BE2C (cell line): ENCODE data around the gene BABAM2.

Source experiments
- DNase-seq: peaks from one replicate; pipeline ENCODE4 v3.0.0-alpha.2; 2020
- H3K27me3 ChIP-seq: fragments of 250-450 bp; sonication (Bioruptor Pico); 2 replicates; pipeline ENCODE4 v1.5.1; 2020; ENCODE audit warnings: mild to moderate bottlenecking
- H3K36me3 ChIP-seq: fragments of 250-450 bp; sonication (Bioruptor Pico); 2 replicates; pipeline ENCODE4 v1.5.1; 2020; ENCODE audit warnings: mild to moderate bottlenecking
- H3K4me1 ChIP-seq: fragments of 250-450 bp; sonication (Bioruptor Pico); 2 replicates; pipeline ENCODE4 v1.5.1; 2020
- H3K4me3 ChIP-seq: 2 replicates; pipeline ENCODE4 v1.5.1; 2011; ENCODE audit warnings: low read depth, low read length
- H3K9me3 ChIP-seq: fragments of 250-450 bp; sonication (Bioruptor Pico); 2 replicates; pipeline ENCODE4 v1.5.1; 2020
- CTCF ChIP-seq: IDR thresholded peaks from 2 replicates; pipeline ENCODE4 v1.5.1; 2012; ENCODE audit warnings: mild to moderate bottlenecking, low read depth, low read length

Gene BABAM2

GRCh38 chr2:28068088-28068487 is 177.6 kb downstream of the BABAM2 start:
- H3K4me3 ChIP-seq: no peak overlapping the region
- H3K9me3 ChIP-seq: no peaks in the 10 kb centered on the region
- DNase-seq: no peak
- no peaks in the 10 kb centered on the region for H3K27me3 ChIP-seq
- no peak for TF ChIP-seq CTCF
- H3K4me1 ChIP-seq: no peaks in the 10 kb centered on the region; the same call in none of the 2 replicates
- H3K36me3 ChIP-seq: no peaks in the 10 kb centered on the region

- Histone ChIP-seq H3K4me1 (no peaks in the 10 kb centered on the region; the same call in none of the 2 replicates), H3K9me3 (no peaks in the 10 kb centered on the region), H3K4me3 (no peak overlapping the region), H3K36me3 (no peaks in the 10 kb centered on the region), H3K27me3 (no peaks in the 10 kb centered on the region)
- no peak for TF ChIP-seq CTCF
- no peak for DNase-seq
These were observed 178.0 kb downstream of the BABAM2 start for GRCh38 chr2:28068527-28068926.

- Histone ChIP-seq H3K4me3 (no peak overlapping the region), H3K36me3 (no peaks in the 10 kb centered on the region), H3K27me3 (no peaks in the 10 kb centered on the region), H3K4me1 (no peaks in the 10 kb centered on the region; the same call in none of the 2 replicates), H3K9me3 (no peaks in the 10 kb centered on the region)
- DNase-seq: no peak
- no peak for TF ChIP-seq CTCF
These were observed 180.7 kb downstream of the BABAM2 start for GRCh38 chr2:28071221-28071620.

- no peaks in the 10 kb centered on the region; the same call in none of the 2 replicates for H3K4me1 ChIP-seq
- H3K9me3 ChIP-seq: no peaks in the 10 kb centered on the region
- H3K36me3 ChIP-seq: no peaks in the 10 kb centered on the region
- H3K27me3 ChIP-seq: no peaks in the 10 kb centered on the region
- no peak for TF ChIP-seq CTCF
- no peak overlapping the region for H3K4me3 ChIP-seq
- no peak for DNase-seq
These were observed 183.6 kb downstream of the BABAM2 start for GRCh38 chr2:28074137-28074536.

- H3K4me3 ChIP-seq: no peak overlapping the region
These were observed 190.4 kb downstream of the BABAM2 start for GRCh38 chr2:28080911-28081310.

GRCh38 chr2:28082131-28082530 is 191.6 kb downstream of the BABAM2 start:
- Histone ChIP-seq H3K27me3 (no peaks in the 10 kb centered on the region), H3K9me3 (no peaks in the 10 kb centered on the region), H3K4me1 (no peaks in the 10 kb centered on the region), H3K4me3 (no peak overlapping the region), H3K36me3 (no peaks in the 10 kb centered on the region)
- DNase-seq: no peak
- no peak for TF ChIP-seq CTCF

More at GRCh38 chr2:28080911-28081310, 190.4 kb downstream of the BABAM2 start:
- no peak for TF ChIP-seq CTCF
- Histone ChIP-seq H3K36me3 (no peaks in the 10 kb centered on the region), H3K9me3 (no peaks in the 10 kb centered on the region), H3K27me3 (no peaks in the 10 kb centered on the region), H3K4me1 (no peaks in the 10 kb centered on the region)
- no peak for DNase-seq
